ENCODE measurements around the gene FADS3.

Gene FADS3

GRCh38 chr11:61837411-61838005 lies 53.8 kb downstream of the FADS3 start:
- no peak overlapping the region for H3K27ac ChIP-seq
- TF ChIP-seq ZFX (IDR thresholded peaks at IDR 0.05): no peak

- no peak overlapping the region for H3K27ac ChIP-seq
- TF ChIP-seq CTCF (conservative IDR thresholded peaks at IDR 0.05): no peak
- TF ChIP-seq ZFX (IDR thresholded peaks at IDR 0.05): no peak
Measured at GRCh38 chr11:61836193-61836592, 55.2 kb downstream of the FADS3 start.

- H3K27ac ChIP-seq: peak overlapping the region; percentile 41
- TF ChIP-seq ZFX (IDR thresholded peaks at IDR 0.05): no peak
- no peak for TF ChIP-seq CTCF (conservative IDR thresholded peaks at IDR 0.05)
Measured at GRCh38 chr11:61834278-61835048, 56.9 kb downstream of the FADS3 start.

GRCh38 chr11:61833926-61834277 lies 57.4 kb downstream of the FADS3 start:
- H3K27ac ChIP-seq: peak overlapping the region; percentile 41
- TF ChIP-seq CTCF (conservative IDR thresholded peaks at IDR 0.05) (no peak), ZFX (IDR thresholded peaks at IDR 0.05) (no peak)

GRCh38 chr11:61833471-61833870 lies 57.9 kb downstream of the FADS3 start:
- peak overlapping the region; percentile 41 for H3K27ac ChIP-seq
- TF ChIP-seq ZFX (IDR thresholded peaks at IDR 0.05) (no peak), CTCF (conservative IDR thresholded peaks at IDR 0.05) (no peak)

GRCh38 chr11:61832754-61833153 lies 58.6 kb downstream of the FADS3 start:
- peak overlapping the region; percentile 41 for H3K27ac ChIP-seq
- no peak for TF ChIP-seq CTCF (conservative IDR thresholded peaks at IDR 0.05)
- no peak for TF ChIP-seq ZFX (IDR thresholded peaks at IDR 0.05)

GRCh38 chr11:61832207-61832606 lies 59.1 kb downstream of the FADS3 start:
- peak overlapping the region; percentile 41 for H3K27ac ChIP-seq

More at GRCh38 chr11:61832207-61832606, 59.1 kb downstream of the FADS3 start:
- TF ChIP-seq ZFX (IDR thresholded peaks at IDR 0.05) (no peak), CTCF (conservative IDR thresholded peaks at IDR 0.05) (no peak)

Data from C4-2B (cell line).